ENCODE data around the gene MPP2. TPM values are rescaled to one million over a fixed set of nuclear protein-coding genes. Genes with fewer than 3 reads are reported as not detected.
A peak's percentile ranks its signal among the peaks of the same experiment; 100 is the strongest.

MPP2 gene
- total RNA-seq, 1 experiment from 2014 or later: 2.6 TPM

DNA sequence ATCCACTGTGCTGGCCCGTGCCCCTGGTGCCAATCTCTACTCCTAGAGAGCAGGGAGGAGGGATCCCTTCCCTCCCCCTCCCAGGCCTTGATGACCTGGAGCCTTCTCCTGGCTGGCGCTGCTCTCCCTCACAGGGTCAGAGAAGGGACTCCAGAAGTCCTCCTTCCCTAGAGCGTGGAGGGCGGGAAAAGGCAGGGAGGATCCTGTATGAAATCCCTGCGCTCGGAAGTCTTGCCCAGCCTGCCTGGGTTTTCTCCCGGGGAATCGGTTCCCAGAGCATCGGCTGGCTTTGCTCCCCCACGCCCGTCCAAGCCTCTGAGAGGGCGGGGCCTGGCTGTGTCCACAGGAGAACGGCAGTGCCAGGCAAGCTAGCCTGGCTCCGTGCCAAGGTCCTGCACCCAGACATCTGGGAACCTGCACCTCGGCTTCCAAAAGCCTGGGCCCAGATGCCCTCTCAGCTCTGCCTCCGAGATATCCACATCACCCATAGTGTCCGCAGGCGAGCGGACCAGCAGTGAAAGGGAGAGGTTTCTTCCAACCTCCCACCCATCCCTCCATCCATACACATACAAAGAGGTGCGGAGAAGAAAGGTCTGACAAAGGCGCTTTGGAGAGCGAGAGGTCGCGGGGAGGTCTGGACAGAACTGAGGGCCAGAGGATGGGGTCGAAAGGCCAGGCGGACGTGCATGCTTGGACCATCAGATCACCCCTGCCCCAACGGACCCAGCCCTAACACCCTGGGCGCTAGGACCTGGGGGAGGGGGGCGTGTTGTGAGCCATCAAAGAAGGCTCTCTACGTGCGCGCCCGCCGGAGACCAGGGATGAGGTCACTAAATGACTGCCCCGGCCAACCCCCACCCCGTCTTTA, 1.1 kb downstream of the MPP2 start:
- H3K27ac ChIP-seq (ENCODE audit: low read depth, low read length, poor library complexity, severe bottlenecking): no peak overlapping the region

DNA sequence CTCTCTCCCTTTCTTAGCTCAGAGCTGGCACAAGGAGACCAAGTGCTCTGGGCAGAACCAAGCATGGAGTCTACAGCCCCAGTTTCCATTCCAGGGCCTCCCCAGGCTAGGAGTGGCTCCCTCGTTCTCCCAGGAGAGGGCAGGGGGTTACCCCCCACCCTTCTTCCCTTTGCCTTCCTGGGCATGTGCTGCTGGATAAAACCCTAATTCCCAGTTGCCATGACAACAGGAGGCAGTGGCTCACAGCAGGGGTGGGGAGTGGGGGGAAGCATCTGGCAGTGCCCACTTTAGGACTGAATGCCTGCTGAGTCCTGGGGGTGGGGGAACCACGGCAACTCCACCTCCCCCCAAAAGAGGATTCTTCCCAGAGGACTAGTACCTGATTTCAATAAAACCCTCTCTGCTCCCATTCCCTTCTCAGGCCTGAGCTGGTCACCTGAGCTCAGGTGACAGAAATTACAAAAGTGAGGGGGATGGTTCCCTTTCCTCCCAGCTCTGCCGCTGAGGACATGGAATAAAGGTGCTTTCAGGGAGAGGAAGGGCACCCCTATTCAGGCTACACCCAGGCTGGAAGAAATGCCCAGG, 1.8 kb downstream of the MPP2 start:
- Histone ChIP-seq H3K4me3 (ENCODE audit: low read depth, low read length, poor library complexity, severe bottlenecking) (no peak overlapping the region), H3K27ac (ENCODE audit: low read depth, low read length, poor library complexity, severe bottlenecking) (no peak overlapping the region), H3K9me3 (ENCODE audit: low read depth, low read length, poor library complexity, severe bottlenecking) (no peaks in the 10 kb centered on the region), H3K27me3 (replicated peaks; ENCODE audit: insufficient read depth, low read depth, low read length, poor library complexity) (no peaks in the 10 kb centered on the region), H3K4me1 (ENCODE audit: insufficient read depth, low read length, poor library complexity, severe bottlenecking) (peaks cover 4% of the 10 kb centered on the region), H3K36me3 (ENCODE audit: insufficient read depth, low read length, poor library complexity, severe bottlenecking) (no peaks in the 10 kb centered on the region)
- TF ChIP-seq EZH2 (IDR thresholded peaks at IDR 0.05; ENCODE audit: borderline replicate concordance, low read depth, low read length, poor library complexity, severe bottlenecking): no peak
- TF ChIP-seq, protein P1, sequence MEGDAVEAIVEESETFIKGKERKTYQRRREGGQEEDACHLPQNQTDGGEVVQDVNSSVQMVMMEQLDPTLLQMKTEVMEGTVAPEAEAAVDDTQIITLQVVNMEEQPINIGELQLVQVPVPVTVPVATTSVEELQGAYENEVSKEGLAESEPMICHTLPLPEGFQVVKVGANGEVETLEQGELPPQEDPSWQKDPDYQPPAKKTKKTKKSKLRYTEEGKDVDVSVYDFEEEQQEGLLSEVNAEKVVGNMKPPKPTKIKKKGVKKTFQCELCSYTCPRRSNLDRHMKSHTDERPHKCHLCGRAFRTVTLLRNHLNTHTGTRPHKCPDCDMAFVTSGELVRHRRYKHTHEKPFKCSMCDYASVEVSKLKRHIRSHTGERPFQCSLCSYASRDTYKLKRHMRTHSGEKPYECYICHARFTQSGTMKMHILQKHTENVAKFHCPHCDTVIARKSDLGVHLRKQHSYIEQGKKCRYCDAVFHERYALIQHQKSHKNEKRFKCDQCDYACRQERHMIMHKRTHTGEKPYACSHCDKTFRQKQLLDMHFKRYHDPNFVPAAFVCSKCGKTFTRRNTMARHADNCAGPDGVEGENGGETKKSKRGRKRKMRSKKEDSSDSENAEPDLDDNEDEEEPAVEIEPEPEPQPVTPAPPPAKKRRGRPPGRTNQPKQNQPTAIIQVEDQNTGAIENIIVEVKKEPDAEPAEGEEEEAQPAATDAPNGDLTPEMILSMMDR (conservative IDR thresholded peaks at IDR 0.05; ENCODE audit: low read depth, low read length): no peak
- ChIA-PET POLR2A (ENCODE audit: low non-redundant PET) (no interaction called here), CTCF (no interaction called here)
- intact Hi-C loops (cut with micrococcal nuclease; ENCODE audit: unreplicated experiment): no loop called here
- BruUV-seq (replicated peaks): no TSS peak
- DNase-seq (ENCODE audit: low spot score): no peak

More for the DNA sequence above, 1.1 kb downstream of the MPP2 start:
- no peaks in the 10 kb centered on the region for H3K9me3 ChIP-seq (ENCODE audit: low read depth, low read length, poor library complexity, severe bottlenecking)
- POLR2A ChIA-PET (ENCODE audit: low non-redundant PET): no interaction called here
- peak; percentile 49 for DNase-seq (ENCODE audit: low spot score)
- BruUV-seq (replicated peaks): no TSS peak
- H3K4me3 ChIP-seq (ENCODE audit: low read depth, low read length, poor library complexity, severe bottlenecking): peak overlapping the region; percentile 55
- intact Hi-C loops (cut with micrococcal nuclease; ENCODE audit: unreplicated experiment): no loop called here
- peaks cover 4% of the 10 kb centered on the region for H3K4me1 ChIP-seq (ENCODE audit: insufficient read depth, low read length, poor library complexity, severe bottlenecking)
- H3K36me3 ChIP-seq (ENCODE audit: insufficient read depth, low read length, poor library complexity, severe bottlenecking): no peaks in the 10 kb centered on the region
- no peak for TF ChIP-seq EZH2 (IDR thresholded peaks at IDR 0.05; ENCODE audit: borderline replicate concordance, low read depth, low read length, poor library complexity, severe bottlenecking)
- TF ChIP-seq, protein P1 (conservative IDR thresholded peaks at IDR 0.05; ENCODE audit: low read depth, low read length): no peak
- no peaks in the 10 kb centered on the region for H3K27me3 ChIP-seq (replicated peaks; ENCODE audit: insufficient read depth, low read depth, low read length, poor library complexity)
- CTCF ChIA-PET: interaction anchor here (0.6 kb wide), 1 partner anchor 46 kb away, joined by 5 read pairs; no protein-coding TSS in a partner anchor

DNA sequence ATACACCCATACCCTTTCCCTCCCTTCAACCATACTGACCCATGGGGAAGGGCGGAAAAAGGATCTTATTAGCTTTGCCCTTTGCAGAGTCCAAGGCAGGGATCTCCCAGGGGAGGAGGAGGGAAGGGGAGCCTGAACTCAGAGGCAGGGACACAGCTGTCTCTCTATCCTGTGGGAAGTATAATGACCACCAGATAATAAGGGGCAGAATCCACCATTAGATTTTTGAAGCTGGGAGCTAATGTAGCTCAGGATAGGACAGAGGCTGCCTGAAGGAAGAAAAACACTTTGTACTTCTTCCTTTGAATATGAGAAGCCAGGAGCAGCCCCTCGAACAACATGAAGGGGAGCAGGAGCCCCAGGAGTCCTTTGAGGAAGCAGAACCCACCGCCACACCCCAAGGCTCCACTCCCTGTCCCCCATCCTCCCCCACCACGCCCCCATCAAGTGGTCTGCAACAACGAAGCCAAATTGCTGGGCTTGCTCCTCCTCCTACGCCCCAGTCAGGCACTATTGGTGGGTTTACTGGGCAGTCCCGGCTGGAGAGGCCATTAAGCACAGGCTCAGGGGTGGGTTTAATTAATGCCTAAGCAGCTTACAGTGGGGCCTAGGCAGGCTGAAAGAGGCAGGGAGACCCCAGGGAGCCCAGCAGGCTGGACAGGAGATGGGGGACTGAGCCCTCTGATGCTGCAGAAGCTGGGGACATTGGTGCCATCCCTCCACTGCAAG, 5.3 kb downstream of the MPP2 start:
- no TSS peak for BruUV-seq (replicated peaks)
- CTCF ChIA-PET: interaction anchor here (0.6 kb wide), 1 partner anchor 311 kb away, joined by 4 read pairs; no protein-coding TSS in a partner anchor
- intact Hi-C loops (cut with micrococcal nuclease; ENCODE audit: unreplicated experiment): no loop called here

More for the DNA sequence above, 5.3 kb downstream of the MPP2 start:
- no peaks in the 10 kb centered on the region for H3K9me3 ChIP-seq (ENCODE audit: low read depth, low read length, poor library complexity, severe bottlenecking)
- no peak for DNase-seq (ENCODE audit: low spot score)
- H3K27me3 ChIP-seq (replicated peaks; ENCODE audit: insufficient read depth, low read depth, low read length, poor library complexity): no peaks in the 10 kb centered on the region
- H3K4me1 ChIP-seq (ENCODE audit: insufficient read depth, low read length, poor library complexity, severe bottlenecking): peaks cover 4% of the 10 kb centered on the region
- no peaks in the 10 kb centered on the region for H3K36me3 ChIP-seq (ENCODE audit: insufficient read depth, low read length, poor library complexity, severe bottlenecking)
- no peak overlapping the region for H3K4me3 ChIP-seq (ENCODE audit: low read depth, low read length, poor library complexity, severe bottlenecking)
- H3K27ac ChIP-seq (ENCODE audit: low read depth, low read length, poor library complexity, severe bottlenecking): no peak overlapping the region
- POLR2A ChIA-PET (ENCODE audit: low non-redundant PET): no interaction called here
- TF ChIP-seq, protein P1 (conservative IDR thresholded peaks at IDR 0.05; ENCODE audit: low read depth, low read length): no peak
- TF ChIP-seq EZH2 (IDR thresholded peaks at IDR 0.05; ENCODE audit: borderline replicate concordance, low read depth, low read length, poor library complexity, severe bottlenecking): no peak
